Sigmoid colon (tissue), 7 donors: ENCODE measurements around the gene AACS. TPM values are rescaled to one million over a fixed set of nuclear protein-coding genes. Genes with fewer than 3 reads are reported as not detected.

Source experiments
- DNase-seq: peaks from one replicate; pipeline ENCODE4 v3.0.0-alpha.2; 2019
- H3K27ac ChIP-seq, 4 donors: fragments of 200-600 bp; sonication (generic); one replicate each; pipeline ENCODE4 v1.5.1; 2016 to 2019; ENCODE audit warnings: mild to moderate bottlenecking in 1 of 4
- H3K27me3 ChIP-seq, 3 donors: fragments of 200-600 bp; sonication (generic); one replicate each; pipeline ENCODE4 v1.5.1; 2019; ENCODE audit warnings: mild to moderate bottlenecking in 1 of 3
- H3K36me3 ChIP-seq, 4 donors: fragments of 200-600 bp; sonication (generic); one replicate each; pipeline ENCODE4 v1.5.1; 2016 to 2019
- H3K4me1 ChIP-seq, 4 donors: fragments of 200-600 bp; sonication (generic); one replicate each; pipeline ENCODE4 v1.5.1; 2017 to 2019
- H3K4me3 ChIP-seq, 4 donors: fragments of 200-600 bp; sonication (generic); one replicate each; pipeline ENCODE4 v1.5.1; 2017 to 2019; ENCODE audit warnings: mild to moderate bottlenecking in 2 of 4, moderate library complexity in 1 of 4
- H3K9me3 ChIP-seq, 4 donors: fragments of 200-600 bp in 3 of 4; sonication (generic) in 3 of 4; one replicate each; pipeline versions ENCODE4 v1.5.1 to v1.6.1; 2013 to 2019
- CTCF ChIP-seq, 4 experiments: fragments of 450-650 bp in 3 of 4; fragments of 200-600 bp in 1 of 4; IDR thresholded peaks; one replicate each; pipeline ENCODE4 v1.5.1; 2016 to 2019; ENCODE audit warnings: antibody characterized with exemption in 4 of 4, mild to moderate bottlenecking in 3 of 4, moderate library complexity in 2 of 4
- EP300 ChIP-seq, 4 donors: sonication (generic); formaldehyde crosslinking; IDR thresholded peaks; one replicate each; pipeline ENCODE4 v1.6.1; 2017; ENCODE audit warnings: antibody characterized with exemption in 4 of 4
- POLR2A ChIP-seq, 2 donors: fragments of 450-650 bp; IDR thresholded peaks; one replicate each; pipeline ENCODE4 v1.6.1; 2016; ENCODE audit warnings: antibody characterized with exemption in 2 of 2, mild to moderate bottlenecking in 2 of 2, moderate library complexity in 2 of 2
- POLR2AphosphoS5 ChIP-seq, 4 donors: sonication (generic); formaldehyde crosslinking; IDR thresholded peaks; one replicate each; pipeline ENCODE4 v1.6.1; 2017; ENCODE audit warnings: antibody characterized with exemption in 4 of 4
- WGBS, 2 donors: extraction: QIAGEN DNeasy Blood & Tissue Kit; methylation state at CpG; one replicate each; pipeline ENCODE4 v1.1.7; 2013; 5-methylcytosine and 5-hydroxymethylcytosine counted together
- intact Hi-C: fragments of 100-400 bp; cut with DNase I; formaldehyde crosslinking; loops from one replicate; pipeline ENCODE4 v1.15.1; 2023
- polyA plus RNA-seq, 3 donors: library from polyadenylated mRNA; stranded (reverse); fragments of 200-250 nt; gene quantifications; one replicate each; pipeline ENCODE4 v1.2.3, GENCODE V29; 2013
- total RNA-seq, 4 donors: library from RNA; depleted of rRNA; stranded (reverse); fragments of >200 nt; gene quantifications; one replicate each; pipeline ENCODE4 v1.1.0, GENCODE V29; 2016
- donor health status: healthy with polysubstance abuse.
- donor health status: Bipolar disorder and iron deficiency.
- donor health status: healthy.

The AACS gene
- total and polyA plus RNA-seq, 7 donors, result 8.1 to 38.0 (median 12.7) TPM

DNA sequence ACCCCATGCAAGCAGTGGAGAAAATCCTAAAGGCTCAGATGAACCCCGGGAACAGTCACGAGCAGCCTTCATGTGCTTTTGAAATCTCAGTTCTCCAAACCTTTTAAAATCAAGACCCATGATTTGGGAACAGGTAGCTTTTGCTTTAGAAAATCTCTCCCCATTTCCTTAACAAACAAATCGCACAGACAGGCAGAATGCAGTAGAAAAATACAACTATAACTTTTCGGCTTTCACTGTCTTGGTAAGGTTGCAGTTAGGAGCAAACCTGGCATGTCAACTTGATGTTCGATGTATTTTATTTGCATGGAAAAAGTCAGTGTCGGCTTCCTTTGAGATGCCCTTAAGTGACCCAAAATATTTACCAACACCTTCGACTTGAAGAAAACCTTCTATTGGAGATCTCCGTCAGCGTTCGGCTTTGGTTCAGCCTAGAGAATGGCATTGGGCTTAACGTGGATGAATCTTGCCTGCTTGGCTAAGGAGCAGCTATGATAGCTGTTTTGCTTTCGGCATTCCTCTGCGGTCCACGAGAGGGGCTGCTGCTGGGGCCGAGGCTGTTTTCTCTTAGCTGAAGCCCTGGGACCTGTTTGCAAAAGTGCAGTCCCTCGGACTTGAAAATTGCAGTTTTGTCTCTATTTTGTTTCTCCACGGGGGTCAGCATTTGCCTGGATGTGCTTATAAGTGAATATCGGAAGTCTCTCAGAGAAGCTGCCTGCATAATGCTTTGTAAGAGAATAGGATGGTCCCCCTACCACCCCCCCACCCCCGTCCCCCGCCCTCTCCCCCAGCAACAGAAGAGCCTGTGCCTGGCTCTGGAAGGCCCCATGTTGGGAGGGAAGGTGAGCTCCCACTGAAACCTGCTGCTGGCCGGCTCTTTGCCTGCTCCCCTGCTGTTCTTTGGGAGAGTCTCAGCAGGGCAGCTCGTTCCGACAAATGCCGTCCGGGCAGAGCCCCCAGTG lies 122.8 kb downstream of the AACS start:
- Histone ChIP-seq H3K27ac (no peak overlapping the region), H3K27me3 (peaks cover 23 to 59% (median 54%) of the 10 kb centered on the region in 3 donors), H3K4me3 (peak overlapping the region in 2 of 4 donors; percentile 37 to 48), H3K36me3 (no peaks in the 10 kb centered on the region), H3K4me1 (peaks cover 0 to 29% (median 25%) of the 10 kb centered on the region in 4 donors), H3K9me3 (no peaks in the 10 kb centered on the region)
- WGBS, 2 donors, result 4 to 7% methylated on average over 25 of the region's 25 CpGs
- no peak for TF ChIP-seq POLR2A (IDR thresholded peaks at IDR 0.05)
- TF ChIP-seq EP300 (IDR thresholded peaks at IDR 0.05), result no peak
- no peak for TF ChIP-seq CTCF (IDR thresholded peaks at IDR 0.05)
- no peak for TF ChIP-seq POLR2AphosphoS5 (IDR thresholded peaks at IDR 0.05)
- no peak for DNase-seq
- intact Hi-C loops, result no loop called here

DNA sequence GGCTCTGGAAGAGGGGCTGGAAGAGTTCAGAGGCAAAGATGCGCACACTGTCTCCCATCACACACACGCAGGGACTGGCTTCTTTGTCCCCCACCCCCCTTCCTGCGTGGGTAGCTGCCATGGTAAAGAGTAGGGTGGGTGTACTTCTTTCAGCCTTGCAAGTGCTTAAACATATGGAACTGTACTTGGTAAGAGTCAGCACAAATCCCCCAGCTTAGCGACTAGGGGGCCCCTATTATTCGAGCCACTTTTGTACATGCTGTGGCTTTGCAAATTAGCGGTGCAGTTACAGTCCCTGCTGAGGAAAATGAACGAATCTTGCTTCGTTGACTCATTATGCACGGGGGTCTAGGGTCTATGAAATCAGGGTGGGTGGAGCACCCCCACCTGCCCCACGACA lies 123.8 kb downstream of the AACS start:
- peaks cover 0 to 26% (median 21%) of the 10 kb centered on the region in 4 donors for H3K4me1 ChIP-seq
- TF ChIP-seq CTCF (IDR thresholded peaks at IDR 0.05), result no peak
- no peak for TF ChIP-seq EP300 (IDR thresholded peaks at IDR 0.05)
- no peak for TF ChIP-seq POLR2A (IDR thresholded peaks at IDR 0.05)
- TF ChIP-seq POLR2AphosphoS5 (IDR thresholded peaks at IDR 0.05), result no peak
- intact Hi-C loops, result no loop called here
- no peaks in the 10 kb centered on the region for H3K36me3 ChIP-seq
- H3K4me3 ChIP-seq, result no peak overlapping the region
- H3K27me3 ChIP-seq, result peaks cover 23 to 68% (median 60%) of the 10 kb centered on the region in 3 donors
- WGBS, 2 donors, result 7 to 20% methylated on average over 10 of the region's 10 CpGs
- no peaks in the 10 kb centered on the region for H3K9me3 ChIP-seq
- no peak overlapping the region for H3K27ac ChIP-seq
- no peak for DNase-seq

DNA sequence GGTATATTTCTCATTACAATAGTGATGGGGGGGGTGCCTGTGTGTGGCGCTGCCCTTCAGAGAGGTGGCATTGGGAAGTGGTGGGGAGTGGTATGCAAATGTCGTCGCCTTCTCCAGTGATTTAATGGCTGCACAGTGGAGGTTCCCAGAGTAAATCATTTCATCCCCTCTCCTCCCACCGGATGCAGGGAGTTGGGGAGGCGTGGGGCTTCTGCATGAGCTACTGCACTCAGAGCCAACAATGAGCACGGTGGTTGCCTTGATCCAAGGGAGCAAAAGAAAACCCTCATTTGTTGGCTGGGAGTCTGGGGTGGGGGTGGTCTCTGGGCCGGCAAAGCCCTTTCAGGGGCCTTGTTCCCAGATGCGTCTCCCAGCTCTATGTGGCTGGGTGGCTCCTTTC lies 124.3 kb downstream of the AACS start:
- WGBS, 2 donors, result 18 to 28% methylated on average over 8 of the region's 8 CpGs
- Histone ChIP-seq H3K27ac (no peak overlapping the region), H3K4me3 (no peak overlapping the region), H3K9me3 (no peaks in the 10 kb centered on the region), H3K27me3 (peaks cover 23 to 73% (median 65%) of the 10 kb centered on the region in 3 donors), H3K36me3 (no peaks in the 10 kb centered on the region), H3K4me1 (peaks cover 0 to 28% (median 22%) of the 10 kb centered on the region in 4 donors)
- DNase-seq, result no peak
- no peak for TF ChIP-seq POLR2AphosphoS5 (IDR thresholded peaks at IDR 0.05)
- no peak for TF ChIP-seq EP300 (IDR thresholded peaks at IDR 0.05)
- TF ChIP-seq POLR2A (IDR thresholded peaks at IDR 0.05), result no peak
- TF ChIP-seq CTCF (IDR thresholded peaks at IDR 0.05), result no peak
- intact Hi-C loops, result no loop called here

DNA sequence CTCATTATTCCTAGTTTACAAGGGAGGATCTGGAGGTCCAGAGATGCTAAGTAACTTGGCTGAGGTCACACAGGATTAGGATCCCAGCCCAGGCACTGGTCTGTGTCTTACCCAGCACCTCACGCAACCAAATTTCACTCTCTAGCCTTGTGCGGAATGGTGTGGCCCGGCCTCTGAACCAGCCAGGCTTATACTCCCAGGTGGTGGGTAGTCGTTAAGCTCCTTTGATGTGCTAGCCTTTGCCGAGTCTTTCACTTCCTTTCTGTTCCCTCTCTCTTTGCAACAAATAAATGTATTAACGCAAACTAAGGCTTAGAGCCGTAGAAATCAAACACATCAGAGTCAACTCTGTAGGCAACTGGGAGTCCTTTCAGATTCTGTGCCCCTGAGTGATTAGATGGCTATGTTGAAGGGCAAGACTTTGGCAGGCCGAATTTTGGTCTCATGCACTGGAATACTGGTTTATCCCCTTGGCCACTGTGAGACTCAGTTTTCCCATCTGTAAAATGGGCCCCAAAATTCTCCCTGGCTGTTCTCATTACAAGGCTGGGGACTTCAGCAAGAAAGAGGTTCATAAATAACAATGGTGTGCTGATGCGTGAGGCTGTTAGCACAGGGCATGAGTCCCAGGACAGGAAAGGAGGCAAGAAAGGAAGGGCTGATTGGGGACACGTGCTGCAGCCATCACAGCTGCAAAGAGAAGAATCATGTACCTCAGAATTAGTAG lies 126.3 kb downstream of the AACS start:
- DNase-seq, result no peak
- WGBS, 2 donors, result 57 to 62% methylated on average over 10 of the region's 10 CpGs
- no peaks in the 10 kb centered on the region for H3K9me3 ChIP-seq
- H3K4me3 ChIP-seq, result no peak overlapping the region
- H3K27me3 ChIP-seq, result peaks cover 23 to 87% (median 70%) of the 10 kb centered on the region in 3 donors
- peaks cover 0 to 22% (median 15%) of the 10 kb centered on the region in 4 donors for H3K4me1 ChIP-seq
- TF ChIP-seq POLR2A (IDR thresholded peaks at IDR 0.05) (no peak), POLR2AphosphoS5 (IDR thresholded peaks at IDR 0.05) (no peak), CTCF (IDR thresholded peaks at IDR 0.05) (no peak)
- no peak overlapping the region for H3K27ac ChIP-seq
- no peaks in the 10 kb centered on the region for H3K36me3 ChIP-seq
- intact Hi-C loops, result no loop called here
